A549 (cell line): ENCODE measurements around the gene KIAA1671.

ENCODE experiments used
- CTCF ChIP-seq: fragments of >200 bp; sonication (Bioruptor Twin); formaldehyde crosslinking; IDR thresholded peaks from 3 replicates; pipeline ENCODE4 v1.5.1; 2016
- ESRRA ChIP-seq: fragments of 150-350 bp; IDR thresholded peaks from 2 replicates; pipeline ENCODE4 v1.6.1; 2014; ENCODE audit warnings: mild to moderate bottlenecking, low read length, borderline replicate concordance
- JUN ChIP-seq, 2 experiments: fragments of >200 bp; sonication (Bioruptor Twin); formaldehyde crosslinking; IDR thresholded peaks; 2 replicates in 1 of 2; 3 replicates in 1 of 2; pipeline ENCODE4 v1.6.1; 2016 to 2017
- POLR2A ChIP-seq: IDR thresholded peaks from 2 replicates; pipeline ENCODE4 v1.6.1; 2012; ENCODE audit warnings: mild to moderate bottlenecking, low read length
- RCOR1 ChIP-seq: fragments of 150-350 bp; IDR thresholded peaks from 2 replicates; pipeline ENCODE4 v1.6.1; 2014; ENCODE audit warnings: antibody characterized with exemption, low read length, low read depth
- REST ChIP-seq: fragments of 200-600 bp; sonication (generic); IDR thresholded peaks from 2 replicates; pipeline ENCODE4 v1.6.1; 2016; ENCODE audit warnings: antibody characterized with exemption, mild to moderate bottlenecking, moderate library complexity
- RFX5 ChIP-seq: fragments of 450-650 bp; IDR thresholded peaks from 2 replicates; pipeline ENCODE4 v1.7.1; 2014; ENCODE audit warnings: antibody characterized with exemption, mild to moderate bottlenecking, moderate library complexity
- SMC3 ChIP-seq: fragments of >200 bp; sonication (Bioruptor Twin); formaldehyde crosslinking; IDR thresholded peaks from 3 replicates; pipeline ENCODE4 v1.6.1; 2018; ENCODE audit warnings: inconsistent platforms

DNA sequence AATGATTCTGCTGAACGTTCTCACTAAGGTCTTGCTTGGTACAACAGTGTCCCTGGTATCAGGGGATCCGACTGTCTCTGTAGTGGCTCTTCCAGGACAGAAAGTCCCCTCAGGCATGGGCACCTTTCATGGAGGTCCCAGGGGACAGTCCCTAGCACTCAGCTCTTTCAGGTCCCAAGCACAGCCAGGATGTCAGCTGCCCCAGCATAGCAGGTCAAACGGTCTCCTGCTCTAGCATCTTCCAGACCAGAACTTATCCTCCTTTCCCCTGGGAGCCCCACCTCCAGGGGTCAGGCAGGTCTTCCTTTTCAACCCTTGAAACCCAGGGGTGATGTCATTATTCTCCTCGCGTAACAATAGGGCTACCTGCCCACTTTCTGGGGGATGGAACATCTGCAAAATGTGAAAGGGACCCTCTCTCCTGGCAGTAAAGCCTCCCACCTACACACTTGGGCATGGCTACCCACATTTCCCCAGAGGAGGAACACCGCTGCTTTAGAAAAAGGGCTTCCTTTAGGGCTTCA, 222.4 kb downstream of the KIAA1671 start:
- TF ChIP-seq CTCF = no peak
- no peak for TF ChIP-seq REST
- TF ChIP-seq RFX5 = no peak
- TF ChIP-seq POLR2A = no peak
- no peak for TF ChIP-seq RCOR1
- TF ChIP-seq ESRRA = no peak
- no peak for TF ChIP-seq JUN (IDR thresholded peaks at IDR 0.05)
- no peak for TF ChIP-seq SMC3
